Hepatocyte (in vitro differentiated cells): ENCODE data around the gene SYNGR2.

Experiments used
- EZH2 ChIP-seq: fragments of 200-600 bp; sonication (generic); IDR thresholded peaks from 2 replicates; pipeline ENCODE4 v1.6.1; 2016; ENCODE audit warnings: antibody characterized with exemption, mild to moderate bottlenecking, borderline replicate concordance
- EZH2phosphoT487 ChIP-seq: fragments of 200-600 bp; sonication (generic); IDR thresholded peaks from one replicate; pipeline ENCODE4 v1.6.1; 2018; ENCODE audit warnings: antibody characterized with exemption, mild to moderate bottlenecking, low read depth, moderate library complexity; ENCODE audit not compliant: unreplicated experiment, severe bottlenecking
- TF ChIP-seq, protein P1 (sequence below): fragments of 200-600 bp; sonication (generic); IDR thresholded peaks from 2 replicates; pipeline ENCODE4 v1.5.1; 2016; ENCODE audit warnings: antibody characterized with exemption, mild to moderate bottlenecking; ENCODE audit not compliant: poor library complexity

GRCh38 chr17:78184868-78185267 lies 16.5 kb downstream of the SYNGR2 start:
- TF ChIP-seq EZH2 (no peak), EZH2phosphoT487 (no peak)
- TF ChIP-seq, protein P1, sequence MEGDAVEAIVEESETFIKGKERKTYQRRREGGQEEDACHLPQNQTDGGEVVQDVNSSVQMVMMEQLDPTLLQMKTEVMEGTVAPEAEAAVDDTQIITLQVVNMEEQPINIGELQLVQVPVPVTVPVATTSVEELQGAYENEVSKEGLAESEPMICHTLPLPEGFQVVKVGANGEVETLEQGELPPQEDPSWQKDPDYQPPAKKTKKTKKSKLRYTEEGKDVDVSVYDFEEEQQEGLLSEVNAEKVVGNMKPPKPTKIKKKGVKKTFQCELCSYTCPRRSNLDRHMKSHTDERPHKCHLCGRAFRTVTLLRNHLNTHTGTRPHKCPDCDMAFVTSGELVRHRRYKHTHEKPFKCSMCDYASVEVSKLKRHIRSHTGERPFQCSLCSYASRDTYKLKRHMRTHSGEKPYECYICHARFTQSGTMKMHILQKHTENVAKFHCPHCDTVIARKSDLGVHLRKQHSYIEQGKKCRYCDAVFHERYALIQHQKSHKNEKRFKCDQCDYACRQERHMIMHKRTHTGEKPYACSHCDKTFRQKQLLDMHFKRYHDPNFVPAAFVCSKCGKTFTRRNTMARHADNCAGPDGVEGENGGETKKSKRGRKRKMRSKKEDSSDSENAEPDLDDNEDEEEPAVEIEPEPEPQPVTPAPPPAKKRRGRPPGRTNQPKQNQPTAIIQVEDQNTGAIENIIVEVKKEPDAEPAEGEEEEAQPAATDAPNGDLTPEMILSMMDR: no peak
